Hepatic stellate cell (primary cell): ENCODE results near the gene BNC2.

Source experiments
- DNase-seq: peaks from one replicate; pipeline ENCODE4 v3.0.0; 2011; ENCODE audit warnings: low spot score

The BNC2 gene

DNA sequence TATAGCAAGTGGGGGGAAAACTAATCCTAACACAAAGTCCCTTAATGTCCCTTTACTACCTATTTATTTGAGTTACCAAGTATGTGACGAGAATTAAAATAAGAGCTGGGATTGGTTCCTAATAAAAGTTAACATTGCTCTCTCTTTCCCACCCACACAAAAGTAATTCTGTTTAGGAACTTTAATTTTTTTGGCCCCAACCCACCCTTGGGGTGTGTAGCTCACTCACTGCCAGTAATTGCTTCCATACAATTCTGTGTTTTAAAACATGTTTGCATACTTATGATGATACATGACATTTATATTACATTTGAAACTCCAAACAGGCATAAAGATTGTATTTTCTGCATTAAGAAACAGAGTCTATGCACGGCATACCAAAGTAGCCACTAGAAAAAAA lies 106.5 kb downstream of the BNC2 start:
- no peak for DNase-seq

DNA sequence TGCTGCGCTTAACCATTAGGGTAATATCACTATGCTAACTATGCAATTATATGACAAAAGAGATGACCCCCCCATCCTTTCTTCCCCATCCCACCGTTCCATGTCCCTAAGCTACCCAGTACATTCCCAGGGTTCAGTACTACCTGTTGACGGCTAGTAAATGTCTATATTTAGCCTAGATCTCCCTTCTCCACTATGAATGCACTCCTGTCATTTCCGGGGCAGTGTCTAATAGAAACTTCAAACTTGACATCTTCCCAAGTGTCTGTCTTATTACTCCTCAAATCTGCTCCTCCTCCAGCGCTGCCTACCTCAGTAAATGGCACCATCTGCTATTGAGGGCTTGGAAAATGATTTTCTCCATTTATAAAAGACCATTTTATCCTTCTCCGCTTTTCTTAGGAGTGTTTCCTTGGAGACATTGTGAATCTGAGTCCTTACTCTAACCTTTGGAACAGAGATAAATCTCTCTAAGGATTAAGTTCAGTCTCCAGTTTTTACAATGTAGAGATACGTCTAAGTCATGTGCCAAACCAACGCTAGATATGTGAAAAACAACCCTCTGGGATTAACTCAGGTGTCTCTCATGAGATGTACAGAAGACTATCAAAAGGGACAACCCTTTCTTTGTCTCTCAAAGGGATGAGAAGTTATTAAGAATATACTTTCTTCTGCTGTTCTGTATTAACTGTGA lies 114.9 kb downstream of the BNC2 start:
- DNase-seq = no peak

GRCh38 chr9:16754662-16755061 lies 115.8 kb downstream of the BNC2 start:
- DNase-seq = no peak

- no peak for DNase-seq
Measured at GRCh38 chr9:16753256-16753655, 117.2 kb downstream of the BNC2 start.

DNA sequence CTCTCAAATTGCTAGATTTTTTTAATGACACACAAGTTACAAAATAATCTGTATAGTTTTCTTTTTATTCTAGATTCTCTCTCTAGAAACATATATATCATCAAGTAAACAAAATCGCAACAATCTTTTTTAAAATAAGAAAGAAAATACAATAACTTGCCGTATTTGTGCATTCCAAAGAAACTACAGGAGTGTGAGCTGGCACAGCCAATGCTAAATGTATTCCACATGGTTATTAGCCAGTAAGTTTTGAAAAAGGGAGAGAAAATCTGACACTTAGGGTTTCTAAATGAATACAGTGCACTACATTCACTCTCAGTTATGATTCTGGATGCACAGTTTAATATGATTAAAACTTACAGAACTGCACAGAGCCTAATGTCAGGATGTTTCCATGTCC lies 117.9 kb downstream of the BNC2 start:
- no peak for DNase-seq

DNA sequence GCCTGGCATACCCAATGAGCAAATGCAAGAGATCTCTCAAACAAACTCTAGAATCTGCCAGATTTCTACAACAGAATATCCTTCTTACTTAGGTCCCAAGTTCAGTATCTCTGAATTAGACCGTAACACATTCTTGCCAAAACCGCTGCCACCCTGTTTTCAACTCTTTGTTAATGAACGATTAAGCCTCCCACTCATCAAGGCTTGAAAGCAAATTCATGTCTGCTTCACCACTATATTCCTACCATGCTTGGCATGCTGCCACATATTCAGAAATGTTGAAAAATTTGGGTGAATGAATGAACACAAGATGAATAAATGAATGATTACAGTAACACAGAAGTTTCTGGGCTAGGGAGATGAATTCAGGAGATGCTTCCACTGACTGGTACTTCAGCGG lies 119.9 kb downstream of the BNC2 start:
- DNase-seq = no peak

- no peak for DNase-seq
Measured at GRCh38 chr9:16745359-16745758, 125.1 kb downstream of the BNC2 start.

DNA sequence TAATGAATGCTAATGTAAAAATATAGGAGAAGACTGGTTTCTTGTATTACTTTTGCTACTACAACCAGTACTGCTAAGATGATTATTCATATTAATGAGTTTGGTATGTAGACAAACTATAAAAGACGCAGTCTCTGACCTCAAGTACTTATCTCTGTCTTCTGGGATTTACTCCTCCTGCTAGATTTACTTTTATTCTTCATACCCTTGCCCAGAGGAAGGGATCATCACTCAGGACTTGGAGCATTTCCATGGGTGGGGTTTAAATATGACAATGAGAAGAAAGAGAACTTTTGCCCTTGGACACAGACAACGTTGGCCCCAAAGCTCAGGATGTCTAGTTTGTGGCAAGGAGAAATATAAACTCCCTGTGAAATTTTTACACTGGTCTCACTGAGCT lies 126.1 kb downstream of the BNC2 start:
- peak; percentile 7 for DNase-seq

DNA sequence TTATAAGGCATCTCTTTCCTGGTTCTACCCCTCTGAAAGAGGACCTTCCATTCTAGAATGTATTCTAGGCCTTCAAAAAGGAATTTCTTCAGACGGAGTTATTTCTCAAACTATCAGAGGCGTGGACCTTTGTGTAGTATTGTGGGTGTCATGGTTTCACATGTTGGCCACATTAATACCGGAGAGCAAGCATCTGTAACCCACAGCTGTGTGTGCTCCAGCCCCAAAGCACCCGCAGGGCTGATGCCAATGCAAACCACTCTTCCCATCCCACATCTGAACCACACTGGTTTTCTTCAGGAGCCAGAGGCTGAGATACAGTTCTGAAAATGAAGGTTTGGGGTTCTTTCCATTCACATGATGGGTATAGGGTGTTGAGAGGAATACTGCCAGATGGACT lies 127.1 kb downstream of the BNC2 start:
- no peak for DNase-seq

GRCh38 chr9:16735001-16735400 lies 135.5 kb downstream of the BNC2 start:
- DNase-seq = no peak

GRCh38 chr9:16732546-16732945 lies 137.9 kb downstream of the BNC2 start:
- no peak for DNase-seq

DNA sequence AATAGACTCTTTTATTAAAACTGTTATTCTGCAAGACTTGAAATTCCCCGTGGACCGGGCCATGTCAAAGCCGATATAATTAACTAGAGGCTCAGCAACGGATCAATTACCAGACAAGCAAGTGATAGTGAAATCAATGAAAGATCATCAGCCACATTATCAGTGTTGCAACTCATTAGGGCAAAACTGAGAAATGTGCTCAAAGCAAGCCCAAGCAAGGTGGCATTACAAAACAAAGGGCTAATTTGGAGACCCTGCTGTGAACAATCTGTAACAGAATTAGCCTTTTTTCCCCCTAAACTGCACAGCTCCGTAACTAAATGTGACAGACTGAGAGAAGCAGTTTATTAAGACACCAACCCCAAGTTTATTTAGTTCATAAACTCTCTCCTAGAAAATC lies 140.3 kb downstream of the BNC2 start:
- DNase-seq = no peak

- DNase-seq = no peak
Measured at GRCh38 chr9:16729651-16730050, 140.8 kb downstream of the BNC2 start.

DNA sequence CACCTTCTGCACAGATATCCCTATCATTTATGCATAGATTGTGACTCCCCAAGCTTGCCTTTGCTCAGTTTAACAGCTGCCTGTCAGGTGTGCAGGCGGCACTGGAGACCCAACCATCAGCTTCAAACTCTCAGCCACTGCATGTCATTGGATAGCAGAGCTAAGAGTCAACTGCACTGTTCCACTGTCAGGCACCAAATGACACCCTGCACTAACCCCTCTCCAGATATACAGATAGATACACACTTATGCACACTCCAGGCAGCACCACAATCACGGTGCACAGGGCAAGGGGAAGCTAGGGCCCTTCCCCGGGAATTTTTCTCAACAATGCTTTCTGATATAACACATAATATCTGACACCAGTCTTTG lies 142.3 kb downstream of the BNC2 start:
- no peak for DNase-seq

DNA sequence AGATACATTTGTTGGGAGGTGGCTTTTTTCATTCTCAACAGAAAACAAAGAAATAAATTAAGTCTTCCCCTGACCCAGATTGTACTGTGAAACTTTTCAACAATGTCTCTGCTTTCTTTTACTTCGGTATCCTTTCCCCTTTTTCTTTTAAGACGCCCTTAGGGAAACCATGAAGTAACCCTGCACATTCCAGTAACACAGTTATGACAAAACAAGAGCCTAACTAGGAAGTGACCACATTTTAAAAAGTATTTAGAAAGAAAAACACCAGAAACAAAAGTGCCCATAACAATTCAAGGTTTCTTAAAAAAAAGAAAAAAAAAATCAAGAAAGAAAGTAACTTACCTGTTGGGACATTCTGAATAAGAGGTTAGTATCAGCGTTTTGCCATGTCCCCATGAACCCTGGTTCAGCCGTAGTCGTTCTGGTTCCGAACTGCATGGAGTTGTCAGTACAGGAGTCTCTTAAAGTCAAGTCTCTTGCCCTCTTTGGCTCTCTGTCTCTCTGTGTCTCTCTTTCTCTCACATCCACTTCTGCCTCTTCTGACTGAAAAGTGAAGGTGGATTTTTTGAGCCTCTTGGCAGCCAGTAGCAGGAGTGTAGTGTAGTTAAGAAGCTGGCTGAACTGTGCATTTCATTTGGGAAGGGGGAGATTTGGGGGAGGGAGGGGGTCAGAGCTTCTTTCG lies 142.9 kb downstream of the BNC2 start:
- DNase-seq = no peak

DNA sequence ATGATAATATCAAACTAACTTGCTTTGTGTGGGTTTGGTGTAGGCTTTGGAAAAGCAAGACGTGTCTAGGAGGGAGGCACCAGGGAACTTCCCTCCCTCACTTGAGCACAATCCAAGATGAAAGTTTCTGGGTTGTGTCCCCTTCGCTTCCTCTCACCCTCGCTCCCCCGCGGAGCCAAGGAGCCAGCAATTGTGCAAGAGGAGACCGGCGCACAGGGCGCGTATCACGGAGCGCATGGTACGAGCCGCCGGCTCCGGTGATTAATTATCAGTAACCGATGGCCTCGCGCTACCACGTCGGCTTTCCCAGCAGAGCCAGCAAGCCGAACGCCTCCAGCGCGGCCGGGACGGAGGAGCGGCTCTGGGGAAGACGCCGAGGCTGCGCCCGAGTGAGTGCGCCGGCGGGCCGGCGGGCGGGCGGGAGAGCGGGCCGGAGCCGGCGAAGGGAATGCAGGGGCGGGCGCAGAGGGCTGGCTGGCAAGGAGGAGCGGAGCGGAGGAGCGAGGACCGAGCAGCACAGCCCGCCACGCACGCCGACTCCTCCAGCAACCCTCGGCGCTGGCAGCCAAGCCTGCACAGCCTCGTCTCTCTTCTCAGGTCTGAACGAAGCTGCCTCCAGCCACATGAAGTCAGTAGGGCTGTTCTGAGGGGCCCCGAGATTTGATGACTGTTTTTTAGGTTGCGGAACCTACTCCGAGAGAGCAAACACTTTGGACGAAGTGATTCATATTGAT lies 143.6 kb downstream of the BNC2 start:
- DNase-seq = peak; percentile 50

- DNase-seq = no peak
Measured at GRCh38 chr9:16726029-16726428, 144.4 kb downstream of the BNC2 start.

GRCh38 chr9:16725066-16725465 lies 145.4 kb downstream of the BNC2 start:
- no peak for DNase-seq

GRCh38 chr9:16721972-16722371 lies 148.5 kb downstream of the BNC2 start:
- no peak for DNase-seq

DNA sequence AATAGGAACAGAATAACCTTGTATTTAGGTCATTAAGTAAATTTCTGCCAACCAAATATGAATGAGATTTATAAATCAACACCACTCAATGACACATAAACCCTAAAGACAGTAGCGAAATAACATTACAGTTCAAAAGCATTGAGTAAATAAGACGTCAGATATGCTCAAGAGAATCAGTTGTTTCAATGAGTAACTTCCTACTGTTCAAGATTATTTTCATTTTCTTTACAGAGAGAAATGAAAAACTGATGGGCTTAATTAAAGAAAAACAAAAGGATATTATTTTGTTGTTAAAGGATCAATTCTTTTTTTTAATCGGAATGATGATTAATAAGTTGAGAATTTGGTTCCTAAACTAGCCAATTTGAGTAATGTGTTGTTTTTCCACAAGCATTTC lies 150.1 kb downstream of the BNC2 start:
- DNase-seq = no peak

DNA sequence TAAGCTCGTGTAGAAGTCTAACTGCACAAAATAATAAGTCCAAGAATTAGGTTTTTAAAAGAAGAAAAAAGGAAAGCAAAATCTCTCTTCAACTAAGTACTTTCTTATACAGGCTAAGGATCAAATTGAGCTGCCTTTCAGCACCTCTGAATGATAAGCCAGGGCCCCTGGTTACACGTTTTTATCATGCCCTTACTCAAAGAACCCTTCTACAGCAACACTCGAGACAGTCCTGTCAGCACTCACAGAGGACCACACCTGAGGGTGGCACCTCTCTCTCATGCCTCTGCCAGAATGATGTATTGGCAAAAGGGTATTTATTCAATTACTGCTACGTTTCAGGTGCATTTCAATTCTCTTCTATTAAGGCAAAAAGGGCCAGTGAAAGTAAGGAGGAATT lies 150.5 kb downstream of the BNC2 start:
- DNase-seq = no peak

- DNase-seq = no peak
Measured at GRCh38 chr9:16718952-16719351, 151.5 kb downstream of the BNC2 start.

DNA sequence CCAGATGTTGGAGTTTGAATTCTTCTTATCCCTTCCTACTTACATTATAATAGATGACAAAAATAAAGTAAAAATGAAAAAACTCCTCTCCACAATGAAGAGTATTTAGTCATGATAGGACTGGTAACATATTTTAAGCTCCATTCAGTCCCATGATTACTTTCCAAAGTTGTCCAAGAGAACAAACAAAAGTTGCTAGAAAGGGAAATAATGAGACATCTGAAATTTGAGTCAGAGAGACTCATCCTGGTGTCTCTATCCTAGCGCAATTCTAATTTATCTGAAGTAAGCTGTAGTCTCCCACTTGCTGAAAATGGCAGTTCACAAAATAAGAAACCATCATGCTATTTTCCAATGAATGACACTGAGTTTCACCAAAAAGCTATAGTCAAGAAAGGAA lies 152.2 kb downstream of the BNC2 start:
- no peak for DNase-seq
